DMS53 treated with DMSO at 0.1 percent for 48 hours (cell line): ENCODE results near the gene CCDC87.
"Not testable (repeated sequence)": the region's sequence is repeated elsewhere in the genome, so short reads cannot be mapped to it uniquely, and the experiment has no call there.

ENCODE experiments used
- DNase-seq: peaks from one replicate; lab custom pipeline; 2025; ENCODE audit not compliant: unreplicated experiment; lab: John Stamatoyannopoulos, UW

The CCDC87 gene

DNA sequence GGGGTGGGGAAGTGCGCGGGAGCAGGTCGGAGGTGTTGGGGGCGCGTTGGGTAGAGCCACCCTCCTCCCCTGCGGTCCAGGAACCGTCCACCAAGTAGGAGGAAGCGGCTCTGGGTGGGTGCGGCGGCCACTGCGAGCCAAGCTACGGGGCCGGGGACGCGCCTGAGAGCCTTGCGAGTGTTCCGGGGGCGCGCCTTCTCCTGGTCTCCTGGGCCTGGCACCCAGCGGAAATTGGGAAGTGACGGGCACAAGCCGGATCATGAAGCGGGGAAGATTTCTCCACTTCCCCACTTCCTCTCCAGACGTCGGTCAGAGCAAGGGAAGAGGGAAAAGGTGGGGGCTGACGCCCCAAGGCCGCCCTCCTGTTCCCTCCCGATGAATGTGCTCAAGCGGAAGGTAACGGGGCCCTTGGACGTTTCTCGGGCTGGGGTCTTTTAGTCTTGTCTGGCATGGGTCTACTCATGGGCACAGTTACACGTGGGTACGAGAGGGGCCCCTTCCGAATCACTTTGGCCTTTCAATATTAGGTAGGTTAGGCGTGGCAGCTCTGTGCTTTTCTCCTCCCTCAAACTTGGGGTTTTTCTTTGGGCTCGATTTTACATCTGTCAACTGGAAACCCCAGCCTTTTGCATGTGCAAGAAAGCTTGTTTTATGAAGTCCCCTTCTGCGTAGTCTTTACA, 24.4 kb upstream of the CCDC87 start:
- DNase-seq = no peak

- peak; percentile 99 for DNase-seq
These were observed 23.7 kb upstream of the CCDC87 start, which contains the start of gene RBM14 for GRCh38 chr11:66616379-66617154. RBM14 (plus strand) TSS chr11:66616630; CDS start chr11:66616721, 91 bp downstream.

DNA sequence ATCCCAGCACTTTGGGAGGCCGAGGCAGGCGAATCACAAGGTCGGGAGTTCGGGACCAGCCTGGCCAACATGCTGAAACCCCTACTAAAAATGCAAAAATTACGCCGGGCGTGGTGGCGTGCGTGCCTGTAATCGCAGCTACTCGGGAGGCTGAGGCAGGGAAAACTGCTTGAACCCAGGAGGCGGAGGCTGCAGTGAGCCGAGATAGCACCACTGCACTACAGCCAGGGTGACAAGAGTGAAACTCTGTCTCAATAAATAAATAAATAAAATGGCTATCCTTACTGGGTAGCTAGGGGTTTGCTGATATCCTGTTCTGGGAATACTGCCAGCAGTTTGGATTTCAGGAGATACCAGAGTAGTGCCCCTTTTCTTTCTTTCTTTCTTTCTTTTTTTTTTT, 21.2 kb upstream of the CCDC87 start:
- no peak for DNase-seq

- no peak for DNase-seq
These were observed 19.6 kb upstream of the CCDC87 start for GRCh38 chr11:66612458-66612857.

GRCh38 chr11:66609721-66610617, 17.1 kb upstream of the CCDC87 start:
- no peak for DNase-seq

DNA sequence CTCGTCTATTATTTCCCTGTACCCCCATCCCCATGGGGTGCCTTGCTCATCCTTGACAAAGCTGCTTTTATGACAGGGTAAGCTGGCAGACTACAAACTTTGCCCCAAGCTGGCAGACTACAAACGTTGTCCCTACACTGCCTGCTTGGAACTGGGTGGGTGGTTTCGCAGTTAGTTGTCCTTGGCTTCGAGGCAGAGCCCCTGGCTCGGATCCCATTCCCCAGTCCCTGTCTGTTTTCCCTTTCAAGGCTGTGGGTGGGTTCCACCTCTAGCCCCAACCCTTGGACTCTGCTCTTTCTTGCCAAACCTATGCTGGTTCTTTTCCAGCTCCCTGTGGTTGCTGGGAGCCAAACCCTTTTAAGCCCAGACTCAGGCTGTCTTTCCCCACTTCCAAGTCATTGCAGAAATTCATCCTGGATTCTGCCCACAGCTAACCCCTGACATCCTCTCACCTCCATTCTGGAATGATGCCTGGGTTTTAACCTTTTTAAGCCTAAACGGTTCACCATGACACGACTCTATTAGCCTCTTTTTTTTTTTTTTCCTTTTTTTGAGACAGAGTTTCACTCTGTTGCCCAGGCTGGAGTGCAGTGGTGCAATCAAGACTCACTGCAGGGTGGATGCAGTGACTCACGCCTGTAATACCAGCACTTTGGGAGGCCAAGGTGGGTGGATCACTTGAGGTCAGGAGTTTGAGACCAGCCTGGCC, 14.4 kb upstream of the CCDC87 start:
- no peak for DNase-seq

- DNase-seq = not testable (repeated sequence)
These were observed 13.7 kb upstream of the CCDC87 start for GRCh38 chr11:66606608-66607007.

GRCh38 chr11:66604155-66604554, 11.3 kb upstream of the CCDC87 start:
- no peak for DNase-seq

- no peak for DNase-seq
These were observed 10.2 kb upstream of the CCDC87 start for GRCh38 chr11:66603072-66603471.

DNA sequence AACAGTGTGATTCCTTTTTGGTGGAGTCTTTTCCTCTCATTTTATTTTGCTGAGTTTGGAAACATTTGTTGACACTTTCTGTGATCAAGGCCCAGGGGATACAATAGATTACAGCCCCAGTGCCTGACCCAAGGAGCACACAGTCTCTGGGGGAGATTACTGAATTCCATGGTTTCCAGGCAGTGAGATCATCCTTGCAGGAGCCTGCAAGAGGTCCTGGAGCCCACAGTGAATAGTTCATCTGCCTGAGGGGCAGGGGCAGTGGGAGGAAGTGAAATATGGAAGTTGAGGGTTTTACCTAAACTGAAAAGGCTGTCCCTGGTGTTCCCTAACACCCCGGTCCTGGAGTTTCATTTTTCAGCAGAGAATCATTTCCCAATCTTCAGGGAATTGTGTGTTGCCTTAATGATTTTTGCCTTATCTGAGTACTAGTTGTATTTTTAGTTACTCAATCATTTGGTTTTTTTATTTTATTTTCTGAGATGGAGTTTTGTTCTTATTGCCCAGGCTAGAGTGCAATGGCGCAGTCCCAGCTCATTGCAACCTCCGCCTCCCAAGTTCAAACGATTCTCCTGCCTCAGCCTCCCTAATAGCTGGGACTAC, 7.9 kb upstream of the CCDC87 start:
- no peak for DNase-seq

- DNase-seq = no peak
These were observed 7.4 kb upstream of the CCDC87 start for GRCh38 chr11:66600219-66600618.

DNA sequence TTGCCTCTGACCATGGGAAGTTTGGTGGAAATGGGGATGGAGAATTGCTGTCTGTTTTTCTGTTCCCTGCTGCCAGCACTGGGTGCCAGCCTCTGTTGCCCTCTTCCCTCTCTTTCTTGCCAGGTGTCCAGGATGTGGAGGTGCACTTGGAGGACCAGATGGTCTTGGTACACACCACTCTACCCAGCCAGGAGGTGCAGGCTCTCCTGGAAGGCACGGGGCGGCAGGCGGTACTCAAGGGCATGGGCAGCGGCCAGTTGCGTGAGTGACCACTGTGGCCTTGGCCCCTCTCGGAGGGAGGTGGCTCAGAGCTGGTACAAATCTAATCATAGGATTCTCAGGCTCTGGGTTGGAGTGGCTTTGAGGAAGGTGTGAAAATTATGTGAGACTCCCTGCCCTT, 6.1 kb upstream of the CCDC87 start:
- DNase-seq = no peak

DNA sequence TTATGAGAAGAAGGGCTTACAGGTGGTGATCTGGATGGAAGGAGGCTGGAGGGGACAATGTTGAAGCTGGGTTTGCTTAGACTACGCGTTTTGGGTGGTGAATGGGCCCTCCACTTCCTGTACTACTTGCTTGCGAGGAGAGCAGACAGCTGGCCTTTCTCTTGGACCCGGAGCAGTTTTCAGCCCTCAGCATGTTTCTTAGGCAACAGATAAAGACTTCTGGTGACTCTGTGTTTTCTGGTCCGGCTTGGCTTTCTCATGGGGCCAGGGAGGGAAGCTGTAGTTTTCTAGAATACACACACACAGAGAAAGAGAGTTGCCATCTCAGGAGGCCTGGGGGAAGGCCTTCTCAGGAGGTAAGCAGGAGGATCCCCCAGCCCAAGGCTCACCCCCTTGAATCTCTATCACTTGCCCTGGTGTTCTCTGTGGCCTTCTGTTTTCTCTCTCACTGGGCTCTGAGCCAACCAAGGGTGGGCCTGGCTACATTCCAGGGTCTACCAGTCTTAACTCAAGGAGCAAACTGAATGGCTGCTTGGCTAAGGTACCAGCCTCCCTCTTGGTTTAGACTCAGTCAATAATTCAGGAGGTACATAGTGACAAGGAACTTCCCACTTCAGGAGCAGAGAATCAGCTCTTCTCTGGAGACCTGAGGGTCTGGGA, 2.5 kb upstream of the CCDC87 start:
- no peak for DNase-seq

DNA sequence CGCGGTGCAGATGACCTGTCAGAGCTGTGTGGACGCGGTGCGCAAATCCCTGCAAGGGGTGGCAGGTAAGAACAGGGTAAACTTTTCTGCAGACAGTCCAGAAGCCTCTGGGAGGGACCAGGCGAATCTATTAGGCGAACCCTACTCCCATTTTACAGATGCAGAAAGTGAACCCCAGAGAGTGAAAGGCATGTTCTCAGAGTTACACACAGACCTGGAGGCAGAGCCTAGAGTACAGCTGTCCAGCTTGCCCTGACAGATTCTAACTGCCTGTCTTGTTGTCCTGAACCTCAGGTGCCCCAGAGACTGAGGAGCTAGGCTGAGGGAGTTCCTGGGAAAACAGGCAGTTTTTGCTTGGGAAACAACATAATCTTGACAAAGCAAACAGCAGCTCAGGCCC, 787 bp upstream of the CCDC87 start:
- no peak for DNase-seq

GRCh38 chr11:66593303-66593635, 406 bp upstream of the CCDC87 start:
- DNase-seq = no peak

DNA sequence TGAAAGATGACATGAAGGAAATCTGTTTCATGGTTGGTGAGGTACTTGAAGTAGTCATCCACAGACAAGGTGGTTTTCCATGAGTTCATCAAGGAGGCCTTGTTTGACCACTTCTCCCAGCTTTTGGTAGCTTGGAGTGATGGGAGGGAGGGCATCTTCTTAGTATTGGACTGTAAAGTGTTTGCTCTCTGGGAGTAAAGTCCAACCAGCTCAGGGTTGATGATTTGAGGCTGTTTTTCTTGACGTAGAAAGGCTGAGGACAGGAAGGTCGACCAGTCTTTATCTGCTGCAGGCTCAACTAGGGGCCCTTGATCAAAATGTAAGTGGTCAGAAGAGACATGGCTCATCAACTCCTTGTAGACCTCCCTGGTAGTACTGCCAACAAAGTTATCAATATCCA, 1.7 kb downstream of the CCDC87 start:
- DNase-seq = no peak

DNA sequence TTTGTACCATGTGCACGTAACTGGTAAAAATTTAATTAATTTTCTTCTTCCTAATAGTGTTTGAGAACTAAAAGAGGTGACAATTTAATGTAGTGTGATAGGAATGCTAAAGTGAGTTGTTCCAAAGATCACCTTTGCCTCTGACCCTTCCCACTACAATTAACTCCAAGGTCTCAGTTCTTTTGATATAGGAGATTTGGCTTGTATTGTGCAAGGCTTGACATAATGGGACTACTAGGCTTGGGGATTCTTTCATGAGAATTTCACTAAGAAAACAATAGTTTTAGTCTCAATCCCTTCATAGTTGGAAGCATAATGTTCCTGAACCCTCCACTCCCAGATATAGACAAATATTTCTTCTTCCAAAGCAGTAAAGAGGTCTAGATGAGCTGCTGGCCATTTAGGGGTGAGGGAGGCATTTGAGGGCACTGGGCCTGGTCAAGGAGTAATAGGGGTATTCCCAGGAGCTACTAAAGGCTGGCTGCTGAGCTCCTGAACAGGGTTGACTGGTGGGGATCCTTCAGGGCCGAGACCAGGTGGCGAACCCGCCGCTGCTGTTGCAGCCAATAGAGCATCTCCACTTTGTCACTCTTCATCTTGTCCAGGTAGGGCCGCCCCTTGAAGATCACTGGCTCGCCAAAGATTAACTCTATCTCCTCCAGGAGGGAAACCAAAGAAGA, 2.7 kb downstream of the CCDC87 start:
- DNase-seq = no peak

DNA sequence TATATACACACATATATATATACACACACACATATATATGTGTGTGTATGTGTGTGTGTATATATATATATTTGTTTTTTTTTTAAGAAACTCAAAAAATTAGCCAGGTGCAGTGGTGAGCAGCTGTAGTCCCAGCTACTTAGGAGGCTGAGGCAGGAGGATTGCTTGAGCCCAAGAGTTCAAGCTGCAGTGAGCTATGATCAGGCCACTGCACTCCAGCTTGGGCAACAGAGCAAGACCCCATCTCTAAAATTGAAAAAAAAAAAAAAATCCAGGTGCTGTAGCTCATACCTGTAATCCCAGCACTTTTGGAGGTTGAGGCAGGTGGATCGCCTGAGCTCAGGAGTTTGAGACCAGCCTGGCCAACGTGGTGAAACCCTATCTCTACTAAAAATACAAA, 3.5 kb downstream of the CCDC87 start:
- not testable (repeated sequence) for DNase-seq

- DNase-seq = no peak
These were observed 6.7 kb downstream of the CCDC87 start for GRCh38 chr11:66586136-66586535.

DNA sequence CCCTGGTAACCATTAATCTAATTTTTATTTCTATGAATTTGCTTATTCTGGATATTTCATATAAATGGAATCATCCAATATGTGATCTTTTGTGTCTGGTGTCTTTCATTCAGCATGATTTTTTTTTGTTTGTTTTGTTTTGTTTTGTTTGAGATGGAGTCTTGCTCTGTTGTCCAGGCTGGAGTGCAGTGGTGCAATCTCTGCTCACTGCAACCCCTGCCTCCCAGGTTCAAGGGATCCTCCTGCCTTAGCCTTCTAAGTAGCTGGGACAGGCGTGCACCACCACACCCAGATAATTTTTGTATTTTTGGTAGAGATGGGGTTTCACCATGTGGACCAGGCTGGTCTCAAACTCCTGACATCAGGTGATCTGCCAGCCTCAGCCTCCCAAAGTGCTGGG, 7.4 kb downstream of the CCDC87 start:
- DNase-seq = not testable (repeated sequence)
